HG02588 (cell line): ENCODE results near the gene PKN1.
"Not testable (repeated sequence)": the region's sequence is repeated elsewhere in the genome, so short reads cannot be mapped to it uniquely, and the experiment has no call there.

Source experiments
- ATAC-seq: cut with Tn5 transposase; IDR thresholded peaks from one replicate; pipeline ENCODE4 v1.9.1; 2021; ENCODE audit warnings: mild to moderate bottlenecking, moderate library complexity; ENCODE audit not compliant: unreplicated experiment

The PKN1 gene

GRCh38 chr19:14432791-14433553, at the start of gene PKN1:
PKN1 (plus strand) TSS chr19:14433306; CDS start chr19:14433522, 216 bp downstream.
- ATAC-seq = no peak

- ATAC-seq = no peak
These were observed 49.2 kb upstream of the PKN1 start for GRCh38 chr19:14383661-14384555.

GRCh38 chr19:14385492-14385891, 47.6 kb upstream of the PKN1 start:
- ATAC-seq = no peak

- no peak for ATAC-seq
These were observed 42.6 kb upstream of the PKN1 start for GRCh38 chr19:14390548-14390947.

- ATAC-seq = no peak
These were observed 41.8 kb upstream of the PKN1 start for GRCh38 chr19:14391156-14391821.

- ATAC-seq = no peak
These were observed 39.8 kb upstream of the PKN1 start for GRCh38 chr19:14393329-14393728.

GRCh38 chr19:14394167-14394566, 38.9 kb upstream of the PKN1 start:
- ATAC-seq = no peak

GRCh38 chr19:14395262-14395661, 37.8 kb upstream of the PKN1 start:
- no peak for ATAC-seq

GRCh38 chr19:14395710-14396336, 37.3 kb upstream of the PKN1 start:
- no peak for ATAC-seq

GRCh38 chr19:14396730-14397129, 36.4 kb upstream of the PKN1 start:
- not testable (repeated sequence) for ATAC-seq

- not testable (repeated sequence) for ATAC-seq
These were observed 35.9 kb upstream of the PKN1 start for GRCh38 chr19:14397168-14397567.

GRCh38 chr19:14400951-14401431, 32.1 kb upstream of the PKN1 start:
- no peak for ATAC-seq

GRCh38 chr19:14401468-14402195, 31.5 kb upstream of the PKN1 start:
- no peak for ATAC-seq

- ATAC-seq = no peak
These were observed 30.6 kb upstream of the PKN1 start for GRCh38 chr19:14402332-14403144.

- ATAC-seq = not testable (repeated sequence)
These were observed 29.8 kb upstream of the PKN1 start for GRCh38 chr19:14403145-14403930.

GRCh38 chr19:14404312-14404711, 28.8 kb upstream of the PKN1 start:
- no peak for ATAC-seq

- ATAC-seq = no peak
These were observed 27.7 kb upstream of the PKN1 start for GRCh38 chr19:14405380-14405757.
